Testis (tissue), 3 donors: ENCODE measurements around the gene DCLK1. TPM values are rescaled to one million over a fixed set of nuclear protein-coding genes. Genes with fewer than 3 reads are reported as not detected.

ENCODE experiments used
- DNase-seq: peaks from one replicate; pipeline ENCODE4 v3.0.0-alpha.2; 2019
- H3K27ac ChIP-seq, 2 donors: fragments of 200-600 bp; sonication (generic); one replicate each; pipeline ENCODE4 v1.5.1; 2019
- H3K27me3 ChIP-seq: fragments of 200-600 bp; sonication (generic); one replicate; pipeline ENCODE4 v1.5.1; 2019
- H3K36me3 ChIP-seq: fragments of 200-600 bp; sonication (generic); one replicate; pipeline ENCODE4 v1.5.1; 2017; ENCODE audit warnings: low read depth; ENCODE audit errors: missing control alignments
- H3K4me1 ChIP-seq: fragments of 200-600 bp; sonication (generic); one replicate; pipeline ENCODE4 v1.5.1; 2019
- H3K4me3 ChIP-seq, 2 donors: fragments of 200-600 bp; sonication (generic); one replicate each; pipeline ENCODE4 v1.5.1; 2017 to 2019
- H3K9me3 ChIP-seq: fragments of 200-600 bp; sonication (generic); one replicate; pipeline ENCODE4 v1.5.1; 2017
- CTCF ChIP-seq, 3 experiments: fragments of 450-650 bp in 2 of 3; fragments of 200-600 bp in 1 of 3; sonication (generic) in 1 of 3; IDR thresholded peaks; one replicate each; pipeline ENCODE4 v1.5.1; 2016 to 2019; ENCODE audit warnings: antibody characterized with exemption in 3 of 3, mild to moderate bottlenecking in 2 of 3, moderate library complexity in 1 of 3
- POLR2A ChIP-seq: fragments of 450-650 bp; IDR thresholded peaks from one replicate; pipeline ENCODE4 v1.6.1; 2017; ENCODE audit warnings: antibody characterized with exemption, mild to moderate bottlenecking, moderate library complexity
- WGBS, 2 donors: methylation state at CpG; one replicate each; pipeline ENCODE4 v1.1.5; 2018; 5-methylcytosine and 5-hydroxymethylcytosine counted together
- intact Hi-C: fragments of 100-400 bp; cut with DNase I; formaldehyde crosslinking; loops from one replicate; pipeline ENCODE4 v1.15.1; 2023; ENCODE audit warnings: low total_unique reads
- polyA plus RNA-seq: library from polyadenylated mRNA; stranded (reverse); fragments of 350-450 nt; fragmentation: Illumina TruSeq; extraction: RNeasy Lipid Tissue Mini Kit (QIAGEN cat#74804); gene quantifications from one replicate; pipeline ENCODE4 v1.2.3, GENCODE V29; 2014; ENCODE audit warnings: low read depth, low replicate concordance; ENCODE audit not compliant: insufficient read depth
- total RNA-seq, 2 donors: library from RNA; depleted of rRNA; stranded (reverse); fragments of >200 nt; gene quantifications; one replicate each; pipeline ENCODE4 v1.2.3, GENCODE V29; 2016

The DCLK1 gene
- total and polyA plus RNA-seq, 3 donors from 2014 or later, result 4.5 to 8.9 (median 4.9) TPM

- TF ChIP-seq CTCF (IDR thresholded peaks at IDR 0.05) (no peak), POLR2A (no peak)
- Histone ChIP-seq H3K4me3 (no peak overlapping the region), H3K36me3 (no peaks in the 10 kb centered on the region), H3K27ac (peak overlapping the region; percentile 78 to 87), H3K9me3 (no peaks in the 10 kb centered on the region), H3K27me3 (no peaks in the 10 kb centered on the region), H3K4me1 (peaks cover 17% of the 10 kb centered on the region)
- DNase-seq, result no peak
- intact Hi-C loops, result no loop called here
- WGBS, 2 donors, result 61 to 72% methylated on average over 5 of the region's 5 CpGs
These were observed 291.4 kb downstream of the DCLK1 start for GRCh38 chr13:35839806-35840205.

GRCh38 chr13:35838356-35838755 is 292.8 kb downstream of the DCLK1 start:
- Histone ChIP-seq H3K36me3 (no peaks in the 10 kb centered on the region), H3K9me3 (no peaks in the 10 kb centered on the region), H3K27ac (no peak overlapping the region), H3K27me3 (no peaks in the 10 kb centered on the region), H3K4me1 (peaks cover 17% of the 10 kb centered on the region), H3K4me3 (no peak overlapping the region)
- TF ChIP-seq POLR2A (no peak), CTCF (IDR thresholded peaks at IDR 0.05) (no peak)
- no peak for DNase-seq
- intact Hi-C loops, result no loop called here
- 83 to 92% methylated on average over 1 of the region's 1 CpG for WGBS, 2 donors

- intact Hi-C loops, result no loop called here
- H3K9me3 ChIP-seq, result no peaks in the 10 kb centered on the region
- H3K27me3 ChIP-seq, result no peaks in the 10 kb centered on the region
- H3K36me3 ChIP-seq, result no peaks in the 10 kb centered on the region
- H3K27ac ChIP-seq, result no peak overlapping the region
- peaks cover 12% of the 10 kb centered on the region for H3K4me1 ChIP-seq
- WGBS, 2 donors, result 85 to 91% methylated on average over 7 of the region's 7 CpGs
- no peak for DNase-seq
- no peak overlapping the region for H3K4me3 ChIP-seq
- no peak for TF ChIP-seq POLR2A
- no peak for TF ChIP-seq CTCF (IDR thresholded peaks at IDR 0.05)
These were observed 294.7 kb downstream of the DCLK1 start for GRCh38 chr13:35836446-35836845.

- Histone ChIP-seq H3K4me1 (peaks cover 11% of the 10 kb centered on the region), H3K9me3 (no peaks in the 10 kb centered on the region), H3K27ac (no peak overlapping the region), H3K36me3 (no peaks in the 10 kb centered on the region), H3K27me3 (no peaks in the 10 kb centered on the region), H3K4me3 (no peak overlapping the region)
- 86 to 91% methylated on average over 4 of the region's 4 CpGs for WGBS, 2 donors
- intact Hi-C loops, result no loop called here
- TF ChIP-seq CTCF (IDR thresholded peaks at IDR 0.05) (no peak), POLR2A (no peak)
- DNase-seq, result no peak
These were observed 295.2 kb downstream of the DCLK1 start for GRCh38 chr13:35835989-35836388.

- Histone ChIP-seq H3K27me3 (no peaks in the 10 kb centered on the region), H3K4me3 (no peak overlapping the region), H3K4me1 (no peaks in the 10 kb centered on the region), H3K36me3 (no peaks in the 10 kb centered on the region), H3K27ac (no peak overlapping the region), H3K9me3 (no peaks in the 10 kb centered on the region)
- intact Hi-C loops, result no loop called here
- 91 to 97% methylated on average over 6 of the region's 6 CpGs for WGBS, 2 donors
- no peak for TF ChIP-seq POLR2A
- TF ChIP-seq CTCF (IDR thresholded peaks at IDR 0.05), result no peak
- no peak for DNase-seq
These were observed 297.4 kb downstream of the DCLK1 start for GRCh38 chr13:35833608-35834275.
